ENCODE data around the gene CLSTN2. TPM values are rescaled to one million over a fixed set of nuclear protein-coding genes. Genes with fewer than 3 reads are reported as not detected.

The CLSTN2 gene
- polyA plus RNA-seq, 3 donors: not detected

- H3K4me3 ChIP-seq (replicated peaks in 1 of 3; ENCODE audit: low read depth in 2 of 3, low read length in 3 of 3): no peak overlapping the region
- H3K9me3 ChIP-seq (replicated peaks in 1 of 2; ENCODE audit: control insufficient read depth in 1 of 2, insufficient read depth in 1 of 2, low read length in 2 of 2): no peaks in the 10 kb centered on the region
- H3K27me3 ChIP-seq (ENCODE audit: control insufficient read depth in 2 of 2, insufficient read depth in 2 of 2, low read length in 2 of 2): no peaks in the 10 kb centered on the region
- Mint-ChIP-seq H3K4me1 (no peaks in the 10 kb centered on the region), H3K4me3 (no peak overlapping the region), H3K27ac (peak overlapping the region in 1 of 7 donors; percentile 45), H3K36me3 (no peaks in the 10 kb centered on the region), H3K27me3 (ENCODE audit: low read depth in 3 of 3) (no peaks in the 10 kb centered on the region), H3K9me3 (no peaks in the 10 kb centered on the region)
- H3K27ac ChIP-seq (ENCODE audit: low read depth in 1 of 2, low read length in 2 of 2): no peak overlapping the region
- intact Hi-C loops (cut with micrococcal nuclease): no loop called here
- no peak overlapping the region for H2AFZ ChIP-seq (ENCODE audit: insufficient read depth, low read depth, low read length, poor library complexity, severe bottlenecking)
- no peak overlapping the region for H3K9ac ChIP-seq (ENCODE audit: insufficient read depth, low read length, poor library complexity, severe bottlenecking)
- no peaks in the 10 kb centered on the region for H4K20me1 ChIP-seq (ENCODE audit: insufficient read depth, low read length)
- WGBS (ENCODE audit: insufficient coverage): 89% methylated on average over 6 of the region's 7 CpGs
- H3K36me3 ChIP-seq (replicated peaks in 1 of 2; ENCODE audit: control insufficient read depth in 1 of 2, insufficient read depth in 2 of 2, low read length in 2 of 2): no peaks in the 10 kb centered on the region
- H3K79me2 ChIP-seq (ENCODE audit: insufficient read depth, low read length): no peaks in the 10 kb centered on the region
- H3K4me1 ChIP-seq (ENCODE audit: control insufficient read depth in 1 of 2, insufficient read depth in 2 of 2, low read length in 2 of 2): no peaks in the 10 kb centered on the region
- no peak for DNase-seq
- H3K4me2 ChIP-seq (replicated peaks; ENCODE audit: extremely low read depth, low read length, poor library complexity, severe bottlenecking): no peak overlapping the region
- TF ChIP-seq, protein P1, sequence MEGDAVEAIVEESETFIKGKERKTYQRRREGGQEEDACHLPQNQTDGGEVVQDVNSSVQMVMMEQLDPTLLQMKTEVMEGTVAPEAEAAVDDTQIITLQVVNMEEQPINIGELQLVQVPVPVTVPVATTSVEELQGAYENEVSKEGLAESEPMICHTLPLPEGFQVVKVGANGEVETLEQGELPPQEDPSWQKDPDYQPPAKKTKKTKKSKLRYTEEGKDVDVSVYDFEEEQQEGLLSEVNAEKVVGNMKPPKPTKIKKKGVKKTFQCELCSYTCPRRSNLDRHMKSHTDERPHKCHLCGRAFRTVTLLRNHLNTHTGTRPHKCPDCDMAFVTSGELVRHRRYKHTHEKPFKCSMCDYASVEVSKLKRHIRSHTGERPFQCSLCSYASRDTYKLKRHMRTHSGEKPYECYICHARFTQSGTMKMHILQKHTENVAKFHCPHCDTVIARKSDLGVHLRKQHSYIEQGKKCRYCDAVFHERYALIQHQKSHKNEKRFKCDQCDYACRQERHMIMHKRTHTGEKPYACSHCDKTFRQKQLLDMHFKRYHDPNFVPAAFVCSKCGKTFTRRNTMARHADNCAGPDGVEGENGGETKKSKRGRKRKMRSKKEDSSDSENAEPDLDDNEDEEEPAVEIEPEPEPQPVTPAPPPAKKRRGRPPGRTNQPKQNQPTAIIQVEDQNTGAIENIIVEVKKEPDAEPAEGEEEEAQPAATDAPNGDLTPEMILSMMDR (IDR thresholded peaks at IDR 0.05): no peak
Measured at GRCh38 chr3:140164922-140165590, 230.1 kb downstream of the CLSTN2 start.

DNA sequence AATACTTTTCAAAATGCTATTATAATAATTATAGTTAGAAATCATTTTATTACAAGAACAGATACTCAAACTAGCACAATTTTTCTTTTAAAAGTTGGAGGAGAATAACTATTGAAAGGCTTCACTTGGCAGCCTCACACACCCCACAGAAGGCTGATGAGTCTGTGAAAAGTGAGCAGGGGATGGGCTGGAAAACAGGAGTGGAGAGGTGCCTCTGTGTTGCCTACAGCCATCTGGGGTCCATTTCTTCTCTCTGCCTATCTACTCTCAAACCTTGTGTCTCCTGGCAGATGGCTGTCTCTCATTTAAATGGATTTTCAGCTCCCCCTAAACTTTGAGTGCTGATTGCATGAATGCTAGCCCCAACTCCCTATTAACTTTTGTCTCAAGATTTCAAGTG lies 230.8 kb downstream of the CLSTN2 start:
- DNase-seq: no peak
- Histone ChIP-seq H3K4me3 (replicated peaks in 1 of 3; ENCODE audit: low read depth in 2 of 3, low read length in 3 of 3) (no peak overlapping the region), H4K20me1 (ENCODE audit: insufficient read depth, low read length) (no peaks in the 10 kb centered on the region), H3K27me3 (ENCODE audit: control insufficient read depth in 2 of 2, insufficient read depth in 2 of 2, low read length in 2 of 2) (no peaks in the 10 kb centered on the region), H3K4me2 (replicated peaks; ENCODE audit: extremely low read depth, low read length, poor library complexity, severe bottlenecking) (no peak overlapping the region), H3K9ac (ENCODE audit: insufficient read depth, low read length, poor library complexity, severe bottlenecking) (no peak overlapping the region), H3K4me1 (ENCODE audit: control insufficient read depth in 1 of 2, insufficient read depth in 2 of 2, low read length in 2 of 2) (no peaks in the 10 kb centered on the region), H3K36me3 (replicated peaks in 1 of 2; ENCODE audit: control insufficient read depth in 1 of 2, insufficient read depth in 2 of 2, low read length in 2 of 2) (no peaks in the 10 kb centered on the region), H3K79me2 (ENCODE audit: insufficient read depth, low read length) (no peaks in the 10 kb centered on the region), H3K9me3 (replicated peaks in 1 of 2; ENCODE audit: control insufficient read depth in 1 of 2, insufficient read depth in 1 of 2, low read length in 2 of 2) (no peaks in the 10 kb centered on the region), H2AFZ (ENCODE audit: insufficient read depth, low read depth, low read length, poor library complexity, severe bottlenecking) (no peak overlapping the region), H3K27ac (ENCODE audit: low read depth in 1 of 2, low read length in 2 of 2) (no peak overlapping the region)
- intact Hi-C loops (cut with micrococcal nuclease): no loop called here
- TF ChIP-seq, protein P1 (IDR thresholded peaks at IDR 0.05): no peak
- Mint-ChIP-seq H3K4me3 (no peak overlapping the region), H3K36me3 (no peaks in the 10 kb centered on the region), H3K27me3 (ENCODE audit: low read depth in 3 of 3) (no peaks in the 10 kb centered on the region), H3K27ac (no peak overlapping the region), H3K9me3 (no peaks in the 10 kb centered on the region), H3K4me1 (no peaks in the 10 kb centered on the region)
